HG03378 (cell line): Measurements from ENCODE around the gene MLLT3.
A peak's percentile ranks its signal among the peaks of the same experiment; 100 is the strongest.

Experiments
- ATAC-seq: cut with Tn5 transposase; IDR thresholded peaks from one replicate; pipeline ENCODE4 v1.9.1; 2021; ENCODE audit warnings: mild to moderate bottlenecking, moderate library complexity; ENCODE audit not compliant: unreplicated experiment

MLLT3 gene

GRCh38 chr9:20356403-20357036, 265.8 kb downstream of the MLLT3 start:
- peak; percentile 49 for ATAC-seq

GRCh38 chr9:20355022-20355421, 267.3 kb downstream of the MLLT3 start:
- ATAC-seq = peak; percentile 51

GRCh38 chr9:20353931-20354652, 268.2 kb downstream of the MLLT3 start:
- ATAC-seq = no peak

GRCh38 chr9:20353524-20353923, 268.8 kb downstream of the MLLT3 start:
- no peak for ATAC-seq

- ATAC-seq = no peak
Observed at GRCh38 chr9:20352591-20352990, 269.7 kb downstream of the MLLT3 start.

- ATAC-seq = no peak
Observed at GRCh38 chr9:20351715-20352114, 270.6 kb downstream of the MLLT3 start.

- no peak for ATAC-seq
Observed at GRCh38 chr9:20349568-20349967, 272.7 kb downstream of the MLLT3 start.

- ATAC-seq = no peak
Observed at GRCh38 chr9:20343325-20343724, 279.0 kb downstream of the MLLT3 start.

- ATAC-seq = no peak
Observed at GRCh38 chr9:20340511-20340861, 281.8 kb downstream of the MLLT3 start.

GRCh38 chr9:20335668-20336332, 286.5 kb downstream of the MLLT3 start:
- no peak for ATAC-seq

- ATAC-seq = no peak
Observed at GRCh38 chr9:20333991-20334390, 288.3 kb downstream of the MLLT3 start.

GRCh38 chr9:20331095-20331685, 291.1 kb downstream of the MLLT3 start:
- ATAC-seq = peak; percentile 84

GRCh38 chr9:20330688-20331087, 291.6 kb downstream of the MLLT3 start:
- no peak for ATAC-seq

GRCh38 chr9:20326516-20326915, 295.8 kb downstream of the MLLT3 start:
- no peak for ATAC-seq

- no peak for ATAC-seq
Observed at GRCh38 chr9:20325008-20325407, 297.3 kb downstream of the MLLT3 start.

- ATAC-seq = no peak
Observed at GRCh38 chr9:20322212-20322611, 300.1 kb downstream of the MLLT3 start.

GRCh38 chr9:20321423-20322082, 300.7 kb downstream of the MLLT3 start:
- ATAC-seq = no peak

- ATAC-seq = no peak
Observed at GRCh38 chr9:20320921-20321320, 301.4 kb downstream of the MLLT3 start.

GRCh38 chr9:20319641-20320337, 302.5 kb downstream of the MLLT3 start:
- no peak for ATAC-seq

GRCh38 chr9:20319241-20319640, 303.1 kb downstream of the MLLT3 start:
- ATAC-seq = no peak

GRCh38 chr9:20317701-20318100, 304.6 kb downstream of the MLLT3 start:
- ATAC-seq = no peak
